Measurements from ENCODE around the gene GPD2.
"Not testable (repeated sequence)": the region's sequence is repeated elsewhere in the genome, so short reads cannot be mapped to it uniquely, and the experiment has no call there.

Gene GPD2

DNA sequence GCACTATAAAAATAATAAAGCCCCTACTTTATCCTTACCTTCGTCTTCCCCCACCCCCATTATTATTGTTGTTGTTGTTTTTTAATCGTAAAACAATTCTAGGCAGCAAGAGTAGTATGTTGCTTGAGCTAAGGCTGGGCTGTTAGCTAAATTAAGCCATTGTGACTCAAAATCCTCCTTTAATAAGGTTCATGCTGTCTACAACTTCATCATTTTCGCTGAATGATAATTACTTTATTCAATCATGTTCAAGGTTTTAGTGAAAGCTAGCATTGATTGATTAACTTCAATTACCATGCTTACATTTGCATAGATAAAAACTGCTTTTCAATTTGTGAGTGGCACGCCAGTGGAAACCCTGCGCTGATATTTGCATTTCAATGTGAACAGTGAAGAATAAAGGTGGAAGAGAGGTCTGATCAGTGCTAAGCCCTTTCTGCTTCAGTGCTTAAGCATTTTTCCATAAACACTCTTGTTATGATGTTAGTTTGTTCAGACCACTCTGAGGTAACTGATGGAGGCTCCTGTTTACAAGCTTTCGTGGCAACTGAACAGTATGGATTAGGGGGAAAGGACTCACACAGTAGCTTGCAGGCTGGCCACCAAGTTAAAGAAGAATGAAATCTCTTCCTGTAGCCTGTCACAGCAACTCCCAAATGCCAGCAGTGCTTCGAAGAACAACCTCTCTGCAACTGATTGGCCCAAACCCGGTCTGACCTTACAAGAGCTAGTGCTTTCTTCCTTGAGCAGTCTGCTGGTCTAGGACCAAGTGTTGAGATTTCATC is 156.8 kb downstream of the GPD2 start:
- no peak for DNase-seq

DNA sequence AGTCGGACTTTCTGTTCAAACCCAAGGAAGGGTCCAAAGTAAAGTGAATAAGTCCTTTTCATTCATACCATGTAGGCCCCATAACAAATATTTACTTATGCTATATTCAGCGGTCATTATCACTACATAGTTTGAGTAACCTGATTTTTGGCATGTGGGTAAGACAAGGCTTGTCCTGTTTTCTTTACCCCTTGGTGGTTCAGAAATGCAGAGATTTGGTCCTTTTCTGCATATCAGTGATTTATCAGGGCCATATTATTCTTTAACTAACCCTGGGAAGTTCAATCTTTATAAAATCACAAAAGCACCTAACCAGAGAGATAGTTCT is 157.4 kb downstream of the GPD2 start:
- no peak for DNase-seq

DNA sequence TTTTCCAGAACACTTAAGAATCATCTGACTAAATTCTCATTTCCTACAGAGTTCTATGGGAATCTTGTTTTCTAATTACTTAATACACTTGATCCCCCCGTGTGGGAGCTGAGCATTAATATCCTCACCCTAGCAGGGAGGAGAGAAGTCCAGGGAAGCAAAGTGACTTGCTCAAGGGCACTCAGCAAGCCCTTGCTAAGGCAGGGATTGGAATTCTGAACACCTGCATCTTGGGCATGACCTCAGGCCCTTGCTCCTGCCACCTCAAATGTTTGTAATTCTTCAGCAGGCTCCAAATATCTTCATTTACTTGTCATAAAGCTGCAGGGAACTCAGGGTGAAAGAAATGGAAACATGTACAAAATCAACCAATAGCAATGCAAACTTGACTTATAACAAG is 162.4 kb downstream of the GPD2 start:
- no peak for DNase-seq

DNA sequence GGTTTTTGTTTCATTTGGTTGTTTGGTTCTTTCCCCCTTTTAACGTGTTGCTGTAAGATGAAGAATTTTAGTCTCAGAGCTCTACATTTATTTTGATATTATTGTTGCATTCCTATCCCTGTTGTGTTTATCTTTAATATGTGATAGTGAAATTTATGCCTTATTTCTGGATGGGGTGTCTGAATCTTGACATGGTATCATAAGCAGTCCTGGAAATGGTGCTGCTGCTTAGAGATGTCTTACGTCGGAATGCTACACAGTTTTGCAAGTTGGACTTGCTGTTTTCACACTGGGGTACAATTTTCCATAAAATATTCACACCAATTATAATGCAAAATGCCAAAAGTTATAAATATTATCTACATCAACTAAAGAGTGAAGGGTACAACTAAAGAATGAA is 164.0 kb downstream of the GPD2 start:
- DNase-seq: no peak

DNA sequence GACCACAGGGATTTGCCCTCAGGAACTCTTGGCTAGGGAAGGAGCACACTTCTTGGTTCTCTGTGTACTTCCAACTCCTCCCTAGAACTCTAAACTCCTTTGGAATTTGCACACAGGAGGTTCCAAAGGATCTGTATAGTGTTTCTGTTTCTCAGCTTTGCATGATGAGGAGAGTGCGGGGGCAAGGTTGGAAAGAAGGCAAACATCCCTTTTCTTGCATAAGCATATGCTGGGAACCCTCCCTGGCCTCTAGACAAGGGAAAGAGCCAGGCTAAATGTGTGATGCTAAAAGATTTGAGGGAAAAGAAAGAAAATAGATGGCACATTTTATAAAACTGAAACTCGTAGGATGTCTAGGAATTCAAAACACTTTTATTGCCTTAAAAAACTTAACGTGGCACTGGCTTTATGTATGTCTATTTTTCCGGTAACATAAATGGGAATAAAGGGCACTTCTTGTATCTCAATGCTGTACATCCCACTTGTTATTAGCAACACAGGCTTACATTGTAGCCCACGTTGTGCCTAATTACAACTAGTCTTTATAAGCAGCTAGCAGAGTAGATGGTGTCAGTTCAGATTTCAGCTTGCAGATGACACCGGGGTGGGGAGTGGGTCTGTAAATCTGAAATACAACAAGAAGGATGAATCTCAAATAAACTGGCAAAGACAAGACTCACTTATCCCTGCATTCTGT is 165.8 kb downstream of the GPD2 start:
- DNase-seq: no peak

DNA sequence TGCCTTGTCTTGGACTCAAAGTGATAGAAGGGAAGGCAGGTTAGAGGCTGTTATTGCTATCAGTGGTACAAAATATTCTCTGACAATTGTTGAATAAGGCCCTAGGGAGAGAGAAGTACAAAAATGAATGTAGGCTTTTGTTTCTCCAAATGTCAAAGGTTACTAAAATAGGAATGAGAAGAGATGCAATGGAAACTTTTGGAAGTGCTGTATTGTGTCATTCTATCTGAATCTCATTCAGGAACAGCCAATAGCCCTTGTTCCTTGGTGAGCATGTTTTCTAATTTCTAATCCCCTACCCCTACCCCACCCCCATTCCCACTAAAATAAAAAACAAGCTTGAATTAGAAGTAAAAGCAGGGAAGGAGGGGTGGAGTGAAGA is 166.4 kb downstream of the GPD2 start:
- no peak for DNase-seq

DNA sequence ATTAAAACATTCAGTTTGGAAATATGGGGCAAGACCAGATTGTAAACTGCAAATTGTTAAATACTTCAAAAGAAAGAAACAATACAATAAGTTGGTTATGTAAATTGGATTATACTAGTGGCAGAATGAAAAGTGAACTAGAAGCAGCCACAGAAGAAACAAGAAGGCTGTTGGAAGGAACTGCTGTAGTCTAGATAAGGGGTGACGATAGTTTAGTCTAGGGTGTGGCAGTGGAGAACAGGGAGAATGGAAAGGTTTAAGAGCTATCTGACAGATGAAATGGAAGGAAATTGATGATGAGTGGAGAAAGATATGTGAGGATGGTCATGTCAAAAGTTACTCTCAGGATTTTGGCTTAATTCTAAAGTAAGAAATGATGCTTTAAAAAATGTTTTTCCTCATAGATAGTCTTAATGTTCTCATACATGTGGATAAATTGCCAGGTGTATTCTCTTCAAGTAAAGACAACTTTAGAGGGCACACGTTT is 179.7 kb downstream of the GPD2 start:
- no peak for DNase-seq

DNA sequence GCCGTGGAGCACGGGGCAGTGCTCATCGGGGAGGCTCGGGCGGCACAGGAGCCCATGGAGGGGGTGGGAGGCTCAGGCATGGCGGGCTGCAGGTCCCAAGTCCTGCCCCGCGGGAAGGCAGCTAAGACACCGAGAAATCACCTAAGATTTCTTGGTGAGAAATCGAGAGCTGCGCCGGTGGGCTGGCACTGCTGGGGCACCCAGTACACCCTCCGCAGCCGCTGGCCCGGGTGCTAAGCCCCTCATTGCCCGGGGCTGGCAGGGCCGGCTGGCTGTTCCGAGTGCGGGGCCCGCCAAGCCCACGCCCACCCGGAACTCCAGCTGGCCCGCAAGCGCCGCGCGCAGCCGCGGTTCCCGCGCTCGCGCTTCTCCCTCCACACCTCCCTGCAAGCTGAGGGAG is 181.9 kb downstream of the GPD2 start:
- not testable (repeated sequence) for DNase-seq

DNA sequence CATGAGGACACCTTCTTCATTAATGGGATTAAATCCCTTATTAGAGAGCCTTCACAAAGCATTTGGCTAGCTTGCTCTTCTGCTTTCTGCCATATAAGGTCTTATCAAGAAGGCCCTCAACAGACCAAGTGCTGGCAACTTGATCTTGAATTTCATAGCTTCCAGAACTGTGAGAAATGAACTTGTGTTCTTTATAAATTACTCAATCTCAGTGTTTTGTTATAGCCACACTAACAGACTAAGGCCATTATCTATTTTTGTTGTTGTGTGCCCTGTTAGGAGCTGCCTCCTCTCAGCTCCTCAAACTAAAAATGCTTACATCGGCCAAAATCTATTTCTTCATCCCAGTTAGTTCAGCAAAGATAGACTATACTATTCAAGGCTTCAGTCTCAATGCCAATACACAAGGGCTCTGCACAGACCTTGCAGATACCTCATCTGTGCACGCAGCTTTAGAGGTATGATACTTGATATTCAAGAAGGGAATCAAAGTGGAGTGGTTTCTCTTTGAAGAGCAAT is 182.9 kb downstream of the GPD2 start:
- DNase-seq: no peak

DNA sequence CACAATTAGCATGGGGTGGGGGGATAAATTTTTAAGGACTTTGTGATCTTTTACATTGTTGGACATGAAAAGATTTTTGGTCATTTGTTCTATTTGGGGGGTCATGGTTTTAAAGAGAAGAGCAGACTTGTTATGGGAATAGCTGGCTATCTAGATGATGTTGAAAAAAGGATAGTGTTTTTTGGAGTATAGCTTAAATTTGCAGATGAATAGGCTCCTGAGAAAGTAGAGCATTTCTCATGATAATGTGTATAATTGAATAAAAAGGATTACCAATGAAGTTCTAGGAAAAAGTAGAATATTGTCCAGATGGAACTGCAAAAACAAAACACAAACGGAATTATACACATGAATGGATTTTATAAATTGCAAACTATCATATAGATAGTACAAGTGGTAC is 186.3 kb downstream of the GPD2 start:
- no peak for DNase-seq

DNA sequence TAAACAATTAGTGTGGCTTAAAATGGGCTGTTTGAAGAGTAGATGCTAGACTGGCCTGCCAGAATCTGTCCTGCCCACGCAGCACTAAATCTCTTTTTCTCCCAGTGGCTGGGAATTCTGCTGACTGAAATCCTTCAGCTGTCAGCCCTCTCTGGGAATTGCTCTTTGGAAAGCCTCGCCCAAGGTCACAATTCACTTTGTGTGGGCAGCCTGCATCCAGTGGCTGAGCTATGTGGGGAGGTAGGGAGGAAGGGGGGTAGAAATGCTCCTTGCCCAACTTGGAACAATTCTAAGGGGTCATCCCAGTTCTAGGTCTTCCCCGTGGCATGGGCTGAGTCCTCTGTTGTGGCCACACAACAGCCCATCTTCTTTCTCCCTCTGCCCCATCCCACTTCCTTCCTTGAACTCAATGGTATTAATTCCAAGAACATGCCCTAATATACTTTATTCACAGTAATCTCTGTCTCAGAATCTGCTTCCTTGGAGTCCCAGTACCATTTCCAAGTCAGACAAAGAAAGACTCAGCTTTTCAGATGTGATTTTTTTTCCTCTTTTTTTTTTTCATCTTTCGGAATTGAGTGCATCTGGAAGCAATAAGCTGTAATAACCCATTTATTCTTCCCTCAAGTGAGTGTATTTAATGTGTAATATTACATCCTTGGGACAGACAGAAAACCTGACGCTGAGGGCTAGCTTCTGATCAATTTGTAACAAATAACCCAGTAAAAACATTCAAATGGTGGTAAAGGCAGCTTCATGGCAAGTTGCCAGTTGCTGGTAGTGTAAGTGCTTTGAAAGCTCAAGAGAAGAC is 189.4 kb downstream of the GPD2 start:
- no peak for DNase-seq

DNA sequence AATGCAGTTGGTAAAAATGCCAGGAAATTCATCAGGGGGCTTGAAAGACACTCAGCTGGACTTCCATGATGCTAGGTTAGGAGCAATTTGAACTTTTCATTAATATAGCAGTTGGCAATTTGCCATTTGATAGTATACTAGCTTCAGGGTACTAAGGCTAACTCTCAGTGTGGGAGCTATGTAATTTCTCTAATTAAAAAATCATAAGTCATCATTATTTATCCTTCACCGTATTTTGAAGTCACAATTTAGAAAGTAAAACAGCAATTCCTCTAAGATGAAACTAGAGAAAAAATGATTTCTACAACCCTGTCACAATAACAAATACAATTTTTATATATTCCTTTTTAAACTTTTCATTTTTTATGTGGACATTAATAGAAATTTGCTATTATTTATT is 190.8 kb downstream of the GPD2 start:
- DNase-seq: no peak

DNA sequence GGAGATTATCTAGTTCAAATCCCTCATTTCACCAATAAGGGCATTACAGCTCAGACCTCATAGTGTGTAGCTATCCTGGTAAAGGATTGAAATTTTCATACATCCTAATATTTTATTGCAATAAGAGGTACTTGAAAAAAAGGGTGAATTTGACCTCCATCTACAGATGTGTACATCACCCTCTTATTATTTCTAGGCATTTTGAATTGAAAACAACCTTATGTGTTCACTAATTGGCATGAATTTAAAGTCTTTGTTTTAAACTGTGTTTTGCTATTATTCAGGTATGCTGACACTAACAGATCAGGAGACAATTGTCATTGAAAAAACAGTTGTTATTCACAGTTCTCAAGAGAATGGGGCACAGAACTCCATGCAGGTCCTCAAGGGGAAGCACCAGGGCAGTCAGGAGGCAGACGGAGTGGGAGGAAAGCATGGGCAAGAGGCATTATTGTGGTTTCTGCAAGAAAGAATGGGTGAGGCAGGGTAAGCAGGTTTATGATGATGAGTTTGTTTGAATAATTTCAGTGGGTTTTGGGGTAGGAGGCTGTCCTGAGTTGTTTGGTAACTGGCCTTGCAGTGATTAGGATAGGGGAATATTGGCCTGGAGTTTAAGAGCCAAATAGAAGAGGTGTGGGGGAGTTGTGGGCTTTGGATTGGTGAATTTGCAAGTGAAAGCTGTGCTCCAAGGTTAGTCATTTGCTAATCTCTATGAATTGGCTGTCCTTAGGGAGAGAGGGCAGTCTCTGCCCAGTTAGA is 194.6 kb downstream of the GPD2 start:
- no peak for DNase-seq

DNA sequence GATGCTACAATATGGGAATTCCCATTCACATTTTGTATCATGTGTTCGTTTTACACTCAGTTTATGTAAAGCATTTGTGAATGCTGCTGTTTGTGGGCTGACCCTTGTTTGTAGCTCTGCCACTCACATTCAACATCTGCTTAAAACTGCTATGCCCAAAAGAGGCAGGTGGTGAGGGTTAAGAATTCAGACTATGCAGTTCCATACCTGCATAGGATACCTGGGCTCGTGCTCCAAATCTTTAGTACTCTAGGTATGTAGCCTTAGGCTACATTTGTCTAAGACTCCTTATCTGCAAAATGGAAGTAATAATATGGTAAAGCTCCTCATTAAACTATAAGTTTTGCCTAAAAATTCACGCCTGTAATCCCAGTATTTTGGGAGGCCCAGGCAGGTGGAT is 199.5 kb downstream of the GPD2 start:
- no peak for DNase-seq

Measured in SIG-M5 (cell line).